CD8-positive, alpha-beta memory T cell (primary cell): Measurements from ENCODE around the gene EFCAB7. TPM values are rescaled to one million over a fixed set of nuclear protein-coding genes. Genes with fewer than 3 reads are reported as not detected.

Source experiments
- CTCF ChIA-PET: fragments of 350-600 bp; sonication (Branson Sonifier 250); formaldehyde crosslinking; loops from one replicate; lab custom pipeline; 2021; ENCODE audit warnings: antibody characterized with exemption; lab: Charles Lee
- POLR2A ChIA-PET: fragments of 350-600 bp; sonication (Branson Sonifier 250); formaldehyde crosslinking; loops from one replicate; lab custom pipeline; 2021; ENCODE audit warnings: antibody characterized with exemption; lab: Charles Lee
- DNase-seq, 5 donors: peaks; one replicate each; pipeline versions ENCODE4 v3.0.0 to v3.0.0-alpha.2; 2020 to 2022; ENCODE audit warnings: mixed read lengths in 1 of 5
- H3K27ac ChIP-seq: one replicate; pipeline ENCODE4 v1.7.0; 2013; ENCODE audit warnings: low read depth, mild to moderate bottlenecking, low read length, moderate library complexity
- H3K27me3 ChIP-seq: 2 replicates; pipeline ENCODE4 v1.7.0; 2013; ENCODE audit warnings: low read length, mild to moderate bottlenecking; ENCODE audit not compliant: insufficient read depth, poor library complexity, severe bottlenecking
- H3K36me3 ChIP-seq: 2 replicates; pipeline ENCODE4 v1.7.0; 2013; ENCODE audit warnings: mild to moderate bottlenecking, low read length, moderate library complexity; ENCODE audit not compliant: insufficient read depth
- H3K4me1 ChIP-seq: 2 replicates; pipeline ENCODE4 v1.7.0; 2013; ENCODE audit warnings: mild to moderate bottlenecking, low read length, moderate library complexity; ENCODE audit not compliant: insufficient read depth
- H3K4me3 ChIP-seq: 2 replicates; pipeline ENCODE4 v1.7.0; 2013; ENCODE audit warnings: mild to moderate bottlenecking, low read length
- H3K9me3 ChIP-seq: 2 replicates; pipeline ENCODE4 v1.7.0; 2013; ENCODE audit warnings: mild to moderate bottlenecking, low read length
- H3K27ac Mint-ChIP-seq, 8 donors: one replicate each; pipeline ENCODE4 v1.8.0; 2020 to 2021; ENCODE audit warnings: mixed read lengths in 8 of 8, mild to moderate bottlenecking in 6 of 8, inconsistent platforms in 3 of 8, moderate library complexity in 3 of 8
- H3K27me3 Mint-ChIP-seq, 2 donors: one replicate each; pipeline ENCODE4 v1.8.0; 2020 to 2021; ENCODE audit warnings: mixed read lengths in 2 of 2, mild to moderate bottlenecking in 1 of 2, moderate library complexity in 1 of 2
- H3K36me3 Mint-ChIP-seq, 3 donors: one replicate each; pipeline ENCODE4 v1.8.0; 2020 to 2021; ENCODE audit warnings: mixed read lengths in 3 of 3, inconsistent platforms in 1 of 3, mild to moderate bottlenecking in 1 of 3
- H3K4me1 Mint-ChIP-seq, 3 donors: one replicate each; pipeline ENCODE4 v1.8.0; 2020 to 2021; ENCODE audit warnings: mixed read lengths in 3 of 3, inconsistent platforms in 1 of 3, mild to moderate bottlenecking in 1 of 3
- H3K4me3 Mint-ChIP-seq, 7 donors: one replicate each; pipeline ENCODE4 v1.8.0; 2020 to 2021; ENCODE audit warnings: mixed read lengths in 7 of 7, mild to moderate bottlenecking in 6 of 7, moderate library complexity in 4 of 7, inconsistent platforms in 2 of 7
- H3K9me3 Mint-ChIP-seq, 5 donors: one replicate each; pipeline ENCODE4 v1.8.0; 2020 to 2022; ENCODE audit warnings: mixed read lengths in 5 of 5, mild to moderate bottlenecking in 3 of 5, moderate library complexity in 2 of 5, inconsistent platforms in 1 of 5
- polyA plus RNA-seq: library from polyadenylated mRNA; unstranded; fragments of 300-500 nt; fragmentation: Illumina TruSeq; gene quantifications from one replicate; pipeline ENCODE4 v1.2.3, GENCODE V29; 2021
- total RNA-seq, 2 experiments: library from RNA; stranded (reverse); gene quantifications; one replicate each; pipeline ENCODE4 v1.2.3, GENCODE V29; 2021

EFCAB7 gene
- total and polyA plus RNA-seq, 3 experiments from 2014 or later = 4.5 to 7.4 (median 6.7) TPM

DNA sequence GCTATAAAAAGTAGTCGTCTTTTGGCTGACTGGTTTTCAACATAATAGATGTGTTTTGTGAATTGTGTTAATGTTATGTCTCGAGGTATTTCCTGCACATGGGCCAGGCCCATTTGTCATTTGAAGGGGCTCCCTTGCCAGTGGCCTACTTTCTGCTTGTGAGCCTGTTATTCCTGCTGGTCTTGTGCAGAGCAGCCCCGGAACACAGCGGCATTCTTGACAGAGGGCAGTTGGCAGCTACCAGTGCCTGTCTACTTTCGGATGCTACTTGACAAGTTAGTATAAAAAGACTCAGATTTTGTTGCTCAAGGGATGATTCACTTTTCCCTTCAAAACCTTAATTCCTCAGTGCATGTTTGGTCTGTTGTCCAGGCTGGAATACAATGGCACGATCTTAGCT lies 98.4 kb downstream of the EFCAB7 start:
- ChIA-PET POLR2A (no interaction called here), CTCF (no interaction called here)
- H3K36me3 ChIP-seq = no peaks in the 10 kb centered on the region
- no peak for DNase-seq
- Mint-ChIP-seq H3K27ac (no peak overlapping the region), H3K9me3 (no peaks in the 10 kb centered on the region), H3K4me3 (no peak overlapping the region), H3K36me3 (peaks cover 0 to 10% (median 6%) of the 10 kb centered on the region in 3 donors), H3K4me1 (peaks cover 10 to 24% (median 10%) of the 10 kb centered on the region in 3 donors), H3K27me3 (no peaks in the 10 kb centered on the region)
- H3K27me3 ChIP-seq = no peaks in the 10 kb centered on the region
- H3K4me3 ChIP-seq = no peak overlapping the region
- H3K9me3 ChIP-seq = no peaks in the 10 kb centered on the region
- H3K27ac ChIP-seq = no peak overlapping the region
- H3K4me1 ChIP-seq = no peaks in the 10 kb centered on the region

Other genes with a start within 250 kb of the EFCAB7 start
- not detected for gene FOXD3, start 201.0 kb upstream of the EFCAB7 start, total RNA-seq
- gene FOXD3, start 201.0 kb upstream of the EFCAB7 start, polyA plus RNA-seq = not detected
- gene ALG6, start 155.9 kb upstream of the EFCAB7 start, total RNA-seq = 10 to 100 TPM; 21.2 to 24.6 TPM
- gene ALG6, start 155.9 kb upstream of the EFCAB7 start, polyA plus RNA-seq = 25.6 TPM
- gene ITGB3BP, start 300 bp upstream of the EFCAB7 start, total RNA-seq = 10 to 100 TPM; 45.0 to 49.0 TPM
- gene ITGB3BP, start 300 bp upstream of the EFCAB7 start, polyA plus RNA-seq = 25.0 TPM
- gene PGM1, start 69.9 kb downstream of the EFCAB7 start, total RNA-seq = 10 to 100 TPM; 28.3 to 29.0 TPM
- 35.1 TPM for gene PGM1, start 69.9 kb downstream of the EFCAB7 start, polyA plus RNA-seq